ENCODE data around the gene GATAD2A. TPM values are rescaled to one million over a fixed set of nuclear protein-coding genes. Genes with fewer than 3 reads are reported as not detected.

GATAD2A gene
- total and polyA plus RNA-seq, 9 of the 15 experiments (the other 6 are each of a cell fraction or from before 2014, with no cell fraction given): 2.4 to 226 (median 44.2) TPM

DNA sequence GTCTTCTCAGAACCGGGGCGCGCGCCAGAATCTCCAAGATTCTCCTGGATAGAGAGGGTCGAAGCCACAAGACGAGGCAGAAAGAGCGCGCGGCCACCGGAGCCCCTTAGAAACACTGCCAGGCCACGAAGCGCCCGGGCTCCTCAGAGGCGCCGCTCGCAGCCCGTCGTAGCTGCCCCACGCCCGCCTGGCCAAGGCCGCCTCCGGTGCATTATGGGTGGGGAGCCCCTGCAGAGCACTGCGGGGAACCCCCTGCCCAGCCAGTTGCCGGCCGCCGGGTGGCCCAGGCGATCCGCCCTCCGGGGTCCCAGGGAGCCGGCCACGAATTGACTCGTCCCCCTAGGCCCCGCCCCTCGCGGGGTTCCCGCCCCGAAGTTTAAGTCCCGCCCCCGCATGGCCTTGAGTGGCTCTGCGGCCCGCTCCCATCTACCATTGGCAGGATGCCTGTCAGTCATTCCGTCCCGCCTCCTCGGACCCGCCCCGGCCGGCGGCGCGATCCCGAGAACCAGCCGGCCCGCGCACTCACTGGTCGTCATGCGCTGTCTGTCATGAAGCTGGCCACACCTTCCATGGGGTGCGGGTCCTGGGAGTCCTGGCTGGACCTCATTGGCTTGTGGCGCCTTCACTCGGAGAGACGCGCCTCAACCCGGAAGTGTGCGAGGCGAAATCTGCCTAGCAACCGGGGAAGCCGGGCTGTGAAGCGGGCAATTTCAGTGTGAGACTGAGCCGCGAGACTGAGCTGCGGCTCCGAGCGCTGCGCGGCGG lies 20.2 kb upstream of the GATAD2A start (continued):
- TF ChIP-seq, protein P1, sequence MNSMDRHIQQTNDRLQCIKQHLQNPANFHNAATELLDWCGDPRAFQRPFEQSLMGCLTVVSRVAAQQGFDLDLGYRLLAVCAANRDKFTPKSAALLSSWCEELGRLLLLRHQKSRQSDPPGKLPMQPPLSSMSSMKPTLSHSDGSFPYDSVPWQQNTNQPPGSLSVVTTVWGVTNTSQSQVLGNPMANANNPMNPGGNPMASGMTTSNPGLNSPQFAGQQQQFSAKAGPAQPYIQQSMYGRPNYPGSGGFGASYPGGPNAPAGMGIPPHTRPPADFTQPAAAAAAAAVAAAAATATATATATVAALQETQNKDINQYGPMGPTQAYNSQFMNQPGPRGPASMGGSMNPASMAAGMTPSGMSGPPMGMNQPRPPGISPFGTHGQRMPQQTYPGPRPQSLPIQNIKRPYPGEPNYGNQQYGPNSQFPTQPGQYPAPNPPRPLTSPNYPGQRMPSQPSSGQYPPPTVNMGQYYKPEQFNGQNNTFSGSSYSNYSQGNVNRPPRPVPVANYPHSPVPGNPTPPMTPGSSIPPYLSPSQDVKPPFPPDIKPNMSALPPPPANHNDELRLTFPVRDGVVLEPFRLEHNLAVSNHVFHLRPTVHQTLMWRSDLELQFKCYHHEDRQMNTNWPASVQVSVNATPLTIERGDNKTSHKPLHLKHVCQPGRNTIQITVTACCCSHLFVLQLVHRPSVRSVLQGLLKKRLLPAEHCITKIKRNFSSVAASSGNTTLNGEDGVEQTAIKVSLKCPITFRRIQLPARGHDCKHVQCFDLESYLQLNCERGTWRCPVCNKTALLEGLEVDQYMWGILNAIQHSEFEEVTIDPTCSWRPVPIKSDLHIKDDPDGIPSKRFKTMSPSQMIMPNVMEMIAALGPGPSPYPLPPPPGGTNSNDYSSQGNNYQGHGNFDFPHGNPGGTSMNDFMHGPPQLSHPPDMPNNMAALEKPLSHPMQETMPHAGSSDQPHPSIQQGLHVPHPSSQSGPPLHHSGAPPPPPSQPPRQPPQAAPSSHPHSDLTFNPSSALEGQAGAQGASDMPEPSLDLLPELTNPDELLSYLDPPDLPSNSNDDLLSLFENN (IDR thresholded peaks at IDR 0.05; ENCODE audit: low read depth in 2 of 2, low read length in 2 of 2): no peak; a peak in 1 of 4 replicates
- no peak for TF ChIP-seq ZNF717 (CRISPR knock-in tag; IDR thresholded peaks at IDR 0.05)
- peak; percentile 78; the same call in 1 of the 2 replicates for TF ChIP-seq ZNF583 (CRISPR knock-in tag; IDR thresholded peaks at IDR 0.05)
- TF ChIP-seq PCBP2 (IDR thresholded peaks at IDR 0.05; ENCODE audit: low read depth, low read length, poor library complexity, severe bottlenecking): no peak
- TF ChIP-seq, protein P2, sequence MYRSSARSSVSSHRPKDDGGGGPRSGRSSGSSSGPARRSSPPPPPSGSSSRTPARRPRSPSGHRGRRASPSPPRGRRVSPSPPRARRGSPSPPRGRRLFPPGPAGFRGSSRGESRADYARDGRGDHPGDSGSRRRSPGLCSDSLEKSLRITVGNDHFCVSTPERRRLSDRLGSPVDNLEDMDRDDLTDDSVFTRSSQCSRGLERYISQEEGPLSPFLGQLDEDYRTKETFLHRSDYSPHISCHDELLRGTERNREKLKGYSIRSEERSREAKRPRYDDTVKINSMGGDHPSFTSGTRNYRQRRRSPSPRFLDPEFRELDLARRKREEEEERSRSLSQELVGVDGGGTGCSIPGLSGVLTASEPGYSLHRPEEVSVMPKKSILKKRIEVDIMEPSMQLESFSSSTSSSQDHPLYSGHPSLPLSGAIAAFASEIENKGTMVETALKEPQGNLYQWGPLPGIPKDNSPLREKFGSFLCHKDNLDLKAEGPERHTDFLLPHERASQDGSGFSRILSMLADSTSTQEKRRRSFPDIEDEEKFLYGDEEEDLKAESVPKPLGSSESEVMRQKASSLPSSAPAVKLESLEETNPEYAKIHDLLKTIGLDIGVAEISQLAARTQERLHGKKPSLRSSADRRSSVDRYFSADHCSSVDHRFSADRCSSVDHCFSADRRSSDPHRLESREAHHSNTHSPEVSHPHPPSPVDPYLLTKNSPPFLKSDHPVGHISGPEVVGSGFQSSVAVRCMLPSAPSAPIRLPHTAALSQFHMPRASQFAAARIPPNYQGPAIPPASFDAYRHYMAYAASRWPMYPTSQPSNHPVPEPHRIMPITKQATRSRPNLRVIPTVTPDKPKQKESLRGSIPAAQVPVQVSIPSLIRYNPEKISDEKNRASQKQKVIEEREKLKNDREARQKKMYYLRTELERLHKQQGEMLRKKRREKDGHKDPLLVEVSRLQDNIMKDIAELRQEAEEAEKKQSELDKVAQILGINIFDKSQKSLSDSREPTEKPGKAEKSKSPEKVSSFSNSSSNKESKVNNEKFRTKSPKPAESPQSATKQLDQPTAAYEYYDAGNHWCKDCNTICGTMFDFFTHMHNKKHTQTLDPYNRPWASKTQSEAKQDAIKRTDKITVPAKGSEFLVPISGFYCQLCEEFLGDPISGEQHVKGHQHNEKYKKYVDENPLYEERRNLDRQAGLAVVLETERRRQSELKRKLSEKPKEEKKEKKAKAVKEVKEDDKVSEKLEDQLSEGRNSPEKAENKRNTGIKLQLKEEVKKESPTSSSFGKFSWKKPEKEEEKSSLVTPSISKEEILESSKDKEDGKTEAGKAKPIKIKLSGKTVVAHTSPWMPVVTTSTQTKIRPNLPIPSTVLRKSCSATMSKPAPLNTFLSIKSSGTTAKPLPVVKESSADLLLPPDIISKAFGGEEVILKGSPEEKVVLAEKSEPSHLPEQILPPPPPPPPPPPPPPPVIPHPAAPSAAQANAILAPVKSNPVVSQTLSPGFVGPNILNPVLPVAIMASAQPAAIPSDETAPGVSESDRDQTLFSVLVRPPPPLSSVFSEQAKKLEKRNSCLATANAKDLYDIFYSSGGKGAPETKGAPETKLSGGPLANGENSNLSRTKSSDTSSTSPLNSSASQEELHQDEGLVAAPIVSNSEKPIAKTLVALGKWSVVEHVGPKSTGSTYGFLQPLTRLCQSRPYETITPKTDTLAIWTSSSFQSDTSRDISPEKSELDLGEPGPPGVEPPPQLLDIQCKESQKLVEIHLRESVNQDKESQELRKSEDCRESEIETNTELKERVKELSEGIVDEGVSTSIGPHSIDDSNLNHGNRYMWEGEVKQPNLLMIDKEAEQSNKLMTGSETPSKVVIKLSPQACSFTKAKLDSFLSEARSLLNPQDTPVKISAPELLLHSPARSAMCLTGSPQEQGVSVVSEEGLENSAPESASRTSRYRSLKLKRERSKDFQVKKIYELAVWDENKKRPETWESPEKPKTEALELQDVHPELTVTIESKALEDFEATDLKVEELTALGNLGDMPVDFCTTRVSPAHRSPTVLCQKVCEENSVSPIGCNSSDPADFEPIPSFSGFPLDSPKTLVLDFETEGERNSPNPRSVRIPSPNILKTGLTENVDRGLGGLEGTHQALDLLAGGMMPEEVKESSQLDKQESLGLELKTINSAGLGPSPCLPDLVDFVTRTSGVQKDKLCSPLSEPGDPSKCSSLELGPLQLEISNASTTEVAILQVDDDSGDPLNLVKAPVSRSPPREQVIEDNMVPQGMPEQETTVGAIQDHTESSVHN (IDR thresholded peaks at IDR 0.05; ENCODE audit: borderline replicate concordance in 1 of 2, low read depth in 1 of 2): no peak
- TF ChIP-seq, protein P3, sequence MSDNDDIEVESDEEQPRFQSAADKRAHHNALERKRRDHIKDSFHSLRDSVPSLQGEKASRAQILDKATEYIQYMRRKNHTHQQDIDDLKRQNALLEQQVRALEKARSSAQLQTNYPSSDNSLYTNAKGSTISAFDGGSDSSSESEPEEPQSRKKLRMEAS (CRISPR knock-in tag; IDR thresholded peaks at IDR 0.05): peak; percentile 61
- TF ChIP-seq ZNF3 (CRISPR knock-in tag; IDR thresholded peaks at IDR 0.05): no peak
- TF ChIP-seq HIVEP1 (CRISPR knock-in tag; IDR thresholded peaks at IDR 0.05): peak; percentile 77
- TF ChIP-seq STAG1 (CRISPR knock-in tag; IDR thresholded peaks at IDR 0.05; ENCODE audit: borderline replicate concordance): no peak
- TF ChIP-seq SP1 (CRISPR knock-in tag; IDR thresholded peaks at IDR 0.05): peak; percentile 99
- peak; percentile 64; the same call in 1 of the 2 replicates for TF ChIP-seq ZNF707 (CRISPR knock-in tag; conservative IDR thresholded peaks at IDR 0.05)
- peak; percentile 89 for TF ChIP-seq CHD2 (IDR thresholded peaks at IDR 0.05; ENCODE audit: low read depth, low read length)
- TF ChIP-seq, protein P4, sequence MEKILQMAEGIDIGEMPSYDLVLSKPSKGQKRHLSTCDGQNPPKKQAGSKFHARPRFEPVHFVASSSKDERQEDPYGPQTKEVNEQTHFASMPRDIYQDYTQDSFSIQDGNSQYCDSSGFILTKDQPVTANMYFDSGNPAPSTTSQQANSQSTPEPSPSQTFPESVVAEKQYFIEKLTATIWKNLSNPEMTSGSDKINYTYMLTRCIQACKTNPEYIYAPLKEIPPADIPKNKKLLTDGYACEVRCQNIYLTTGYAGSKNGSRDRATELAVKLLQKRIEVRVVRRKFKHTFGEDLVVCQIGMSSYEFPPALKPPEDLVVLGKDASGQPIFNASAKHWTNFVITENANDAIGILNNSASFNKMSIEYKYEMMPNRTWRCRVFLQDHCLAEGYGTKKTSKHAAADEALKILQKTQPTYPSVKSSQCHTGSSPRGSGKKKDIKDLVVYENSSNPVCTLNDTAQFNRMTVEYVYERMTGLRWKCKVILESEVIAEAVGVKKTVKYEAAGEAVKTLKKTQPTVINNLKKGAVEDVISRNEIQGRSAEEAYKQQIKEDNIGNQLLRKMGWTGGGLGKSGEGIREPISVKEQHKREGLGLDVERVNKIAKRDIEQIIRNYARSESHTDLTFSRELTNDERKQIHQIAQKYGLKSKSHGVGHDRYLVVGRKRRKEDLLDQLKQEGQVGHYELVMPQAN (IDR thresholded peaks at IDR 0.05; ENCODE audit: borderline replicate concordance): no peak
